Activated CD4-positive, alpha-beta T cell treated with anti-CD3 and anti-CD28 coated beads for 1 hour (primary cell): ENCODE measurements around the gene JAG2.
A peak's percentile ranks its signal among the peaks of the same experiment; 100 is the strongest.

ENCODE experiments used
- DNase-seq: peaks from one replicate; pipeline ENCODE4 v3.0.0-alpha.2; 2020

The JAG2 gene

DNA sequence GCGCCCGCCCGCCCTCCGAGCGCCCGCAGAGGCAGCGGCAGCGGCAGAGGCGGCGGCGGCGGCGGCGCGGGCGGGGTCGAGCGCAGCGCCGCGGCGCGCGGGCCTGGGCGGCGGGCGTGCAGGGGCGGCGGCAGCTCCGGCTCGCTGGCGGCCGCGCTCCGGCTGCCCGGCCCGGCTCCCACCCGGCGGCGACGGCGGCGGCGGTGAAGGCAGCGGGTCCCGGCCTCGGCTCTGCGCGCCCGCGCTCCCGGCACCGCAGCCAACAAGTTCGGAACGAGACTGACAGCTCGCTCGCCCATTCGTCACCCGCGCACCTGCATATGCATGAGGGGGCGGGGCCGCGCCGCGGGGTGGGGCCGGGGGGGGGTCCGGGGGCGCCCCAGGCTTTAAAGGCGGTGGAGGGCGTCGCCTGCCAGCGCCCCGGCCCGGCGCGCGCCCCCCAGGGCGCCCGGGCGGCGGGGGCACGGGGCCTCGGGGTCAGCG lies at the start of gene JAG2:
JAG2 (minus strand) TSS at position 281 of the 483 bp plus-strand sequence. CDS start 356 bp downstream, outside the sequence.
- peak; percentile 45 for DNase-seq

GRCh38 chr14:105217774-105218173 lies 49.2 kb upstream of the JAG2 start:
- no peak for DNase-seq

- DNase-seq = no peak
These were observed 48.1 kb upstream of the JAG2 start for GRCh38 chr14:105216490-105217247.

DNA sequence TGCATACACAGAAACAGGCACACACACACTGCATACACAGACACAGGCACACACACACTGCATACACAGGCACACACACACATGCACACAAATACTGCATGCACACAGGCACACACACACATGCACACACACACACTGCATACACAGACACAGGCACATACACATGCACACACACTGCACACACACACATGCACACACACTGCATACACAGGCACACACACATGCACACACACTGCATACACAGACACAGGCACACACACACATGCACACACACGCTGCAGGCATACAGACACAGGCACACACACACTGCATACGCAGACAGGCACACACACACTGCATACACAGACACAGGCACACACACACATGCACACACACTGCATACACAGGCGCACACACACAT lies 47.0 kb upstream of the JAG2 start:
- DNase-seq = no peak

DNA sequence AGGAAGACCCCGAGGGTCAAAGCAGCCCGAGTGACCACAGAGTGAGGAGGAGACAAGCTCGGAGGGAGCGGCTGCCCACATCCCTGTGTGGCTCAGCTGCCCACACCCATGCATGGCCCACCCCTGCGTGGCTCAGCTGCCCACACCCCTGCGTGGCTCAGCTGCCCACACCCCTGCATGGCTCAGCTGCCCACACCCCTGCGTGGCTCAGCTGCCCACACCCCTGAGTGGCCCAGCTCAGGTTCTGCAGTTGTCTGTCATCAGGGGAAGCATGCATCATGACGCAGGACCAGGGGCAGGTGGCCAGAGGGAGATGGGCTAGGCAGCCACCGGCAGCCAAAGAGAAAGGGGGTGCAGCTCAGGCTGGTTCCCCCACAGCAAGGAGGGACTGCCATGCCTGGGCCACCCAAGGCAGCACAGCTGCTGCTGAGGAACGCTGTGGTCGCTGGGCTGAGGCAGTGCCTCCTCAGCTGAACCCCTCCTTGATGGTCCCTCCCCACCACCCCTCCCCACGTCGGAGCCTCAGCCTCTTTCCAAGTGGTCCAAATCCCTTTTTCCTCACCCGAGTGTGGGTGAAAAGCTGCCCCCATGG lies 45.8 kb upstream of the JAG2 start:
- DNase-seq = no peak

GRCh38 chr14:105213361-105213760 lies 44.8 kb upstream of the JAG2 start:
- no peak for DNase-seq

GRCh38 chr14:105212541-105213300 lies 44.1 kb upstream of the JAG2 start:
- no peak for DNase-seq

DNA sequence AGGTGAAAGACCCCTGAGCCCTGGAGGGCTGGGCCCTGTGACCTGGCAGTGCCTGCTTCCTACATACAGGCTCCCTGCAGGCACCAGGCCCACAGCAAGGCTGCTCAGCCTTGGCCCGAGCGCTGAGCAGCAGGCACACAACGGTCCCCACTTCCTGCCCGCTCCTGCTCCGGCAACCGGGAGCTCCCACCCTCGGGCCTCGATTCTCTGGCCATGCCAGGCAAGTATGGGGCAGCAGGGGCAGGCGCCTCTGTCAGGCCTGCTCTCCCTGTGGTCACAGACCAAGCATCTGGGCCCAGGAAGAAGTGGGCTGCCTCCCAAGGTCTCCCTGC lies 43.1 kb upstream of the JAG2 start:
- no peak for DNase-seq

- no peak for DNase-seq
These were observed 42.6 kb upstream of the JAG2 start for GRCh38 chr14:105211086-105211757.

DNA sequence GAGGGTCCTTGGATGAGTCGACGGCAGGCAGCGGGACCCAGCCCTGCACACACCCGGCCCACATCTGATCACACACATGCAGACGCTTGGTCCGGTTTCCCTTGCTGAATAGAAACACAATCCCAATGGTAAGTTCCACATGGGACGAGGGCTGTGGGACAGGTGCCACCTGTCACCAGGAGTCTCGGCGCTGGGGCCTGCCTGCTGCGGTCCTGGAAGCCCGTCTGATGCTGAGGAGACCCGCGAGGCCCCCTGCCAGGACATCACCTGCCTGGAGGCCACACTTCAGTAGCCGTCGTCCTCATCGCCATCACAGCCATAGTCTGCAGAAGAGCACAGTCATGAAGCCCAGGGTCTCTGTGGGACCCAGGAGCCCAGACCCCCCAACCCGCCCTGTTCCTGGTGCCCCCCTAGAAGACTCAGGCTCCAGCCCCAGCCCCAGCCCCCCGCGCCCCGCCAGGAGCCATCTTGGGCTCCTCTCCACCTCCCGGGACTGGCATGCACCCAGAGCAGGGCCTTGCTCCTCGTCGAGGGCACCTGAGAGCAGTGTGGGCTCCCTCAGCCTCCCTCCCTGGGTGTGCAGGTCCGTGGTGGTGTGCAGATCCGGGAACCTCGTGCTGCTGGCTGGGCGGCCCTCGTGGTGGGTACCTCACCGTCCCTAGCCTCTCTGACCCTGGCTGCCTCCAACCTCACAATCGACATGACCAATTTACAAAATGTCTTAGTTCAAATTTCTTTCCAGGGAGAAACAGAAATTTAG lies 41.9 kb upstream of the JAG2 start:
- DNase-seq = no peak

GRCh38 chr14:105209646-105210045 lies 41.1 kb upstream of the JAG2 start:
- DNase-seq = no peak

DNA sequence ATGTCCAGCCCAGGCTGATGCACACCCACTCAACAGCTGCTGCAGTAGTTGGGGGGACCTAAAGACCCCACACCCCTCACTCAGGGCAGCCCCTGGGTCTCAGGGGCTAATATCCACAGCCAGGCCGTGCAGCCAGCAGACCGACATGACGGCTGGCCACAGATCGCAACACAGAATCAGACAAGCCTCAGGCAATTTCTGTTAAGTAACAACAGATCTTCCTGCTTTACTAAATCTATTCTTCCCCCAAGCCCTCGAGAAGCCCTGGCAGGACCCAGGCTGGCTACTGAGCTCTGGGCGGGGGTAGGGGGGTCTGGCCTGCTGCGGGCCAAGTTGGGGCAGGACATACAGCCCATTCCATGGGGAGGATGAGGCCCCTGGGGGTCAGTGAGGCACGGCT lies 40.5 kb upstream of the JAG2 start:
- DNase-seq = no peak

DNA sequence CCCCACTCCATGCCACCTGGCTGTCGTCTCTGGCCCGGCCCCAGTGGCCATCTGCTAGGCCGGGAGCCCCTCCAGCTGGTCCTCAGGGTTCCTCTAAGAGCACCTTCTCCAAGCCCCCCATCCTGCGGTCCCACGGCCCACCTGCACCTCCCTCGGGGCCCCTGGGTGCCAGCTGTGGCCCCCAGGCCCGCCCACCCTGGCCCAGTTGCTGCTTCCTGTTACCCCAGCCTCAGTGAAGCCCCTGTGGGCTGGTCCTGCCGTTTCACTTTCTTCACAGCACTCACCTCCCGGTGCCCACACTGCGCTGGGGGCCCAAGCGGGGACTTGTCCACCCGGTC lies 40.1 kb upstream of the JAG2 start:
- no peak for DNase-seq

- DNase-seq = no peak
These were observed 39.6 kb upstream of the JAG2 start for GRCh38 chr14:105207996-105208737.

- no peak for DNase-seq
These were observed 38.9 kb upstream of the JAG2 start for GRCh38 chr14:105207460-105207901.

GRCh38 chr14:105206873-105207272 lies 38.3 kb upstream of the JAG2 start:
- no peak for DNase-seq

DNA sequence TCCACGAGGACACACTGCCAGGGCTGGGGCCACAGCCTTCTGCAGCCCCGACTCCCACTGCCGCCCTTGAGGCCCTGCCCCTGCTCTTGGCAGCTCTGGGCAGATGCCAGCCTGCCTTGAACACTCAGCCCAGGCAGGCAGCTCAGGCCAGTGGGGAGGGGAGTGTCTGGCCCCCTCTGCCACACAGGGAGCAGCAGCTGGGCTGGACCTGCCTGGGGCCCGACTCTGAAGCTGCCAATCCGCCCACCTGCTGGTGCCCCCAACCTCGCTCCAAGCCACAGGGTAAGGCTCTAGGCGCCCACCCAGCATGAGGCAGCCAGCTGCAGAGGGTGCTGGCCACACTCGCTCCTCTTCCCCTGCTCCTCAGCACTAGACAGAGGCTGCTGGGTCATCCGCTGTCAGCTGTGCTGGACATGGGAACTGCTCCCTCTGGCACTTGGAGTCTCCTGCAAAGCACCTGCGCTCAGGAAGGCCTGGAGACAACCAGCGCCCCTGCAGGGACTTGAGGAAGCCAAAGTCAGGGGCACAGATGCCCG lies 37.2 kb upstream of the JAG2 start:
- no peak for DNase-seq

GRCh38 chr14:105204931-105205672 lies 36.5 kb upstream of the JAG2 start:
- no peak for DNase-seq

- DNase-seq = no peak
These were observed 35.8 kb upstream of the JAG2 start for GRCh38 chr14:105204206-105204930.

GRCh38 chr14:105203701-105204100 lies 35.1 kb upstream of the JAG2 start:
- DNase-seq = no peak
